WTC11 (cell line): ENCODE results near the gene SNPH. TPM values are rescaled to one million over a fixed set of nuclear protein-coding genes. Genes with fewer than 3 reads are reported as not detected.
A peak's percentile ranks its signal among the peaks of the same experiment; 100 is the strongest.

ENCODE experiments used
- ATAC-seq: fragments of 200-7000 bp; cut with Tn5 transposase; 2 replicates; pipeline ENCODE4 v1.10.0; 2021; ENCODE audit warnings: mild to moderate bottlenecking, moderate library complexity
- CTCF ChIA-PET: fragments of 300-600 bp; sonication (Branson Sonifier 250); formaldehyde crosslinking; loops from one replicate; lab custom pipeline; 2021; ENCODE audit warnings: antibody characterized with exemption; lab: Charles Lee
- POLR2A ChIA-PET: fragments of 350-600 bp; sonication (Branson Sonifier 250); formaldehyde crosslinking; loops from one replicate; lab custom pipeline; 2021; ENCODE audit warnings: antibody characterized with exemption; lab: Charles Lee
- DNase-seq: peaks from one replicate; pipeline ENCODE4 v3.0.0; 2021; ENCODE audit warnings: low spot score
- H3K27ac Mint-ChIP-seq: 2 replicates; pipeline ENCODE4 v1.8.0; 2021; ENCODE audit warnings: mixed read lengths
- H3K27me3 Mint-ChIP-seq: 2 replicates; pipeline ENCODE4 v1.8.0; 2021; ENCODE audit warnings: low read depth, mild to moderate bottlenecking, moderate library complexity, mixed read lengths
- H3K36me3 Mint-ChIP-seq: 2 replicates; pipeline ENCODE4 v1.8.0; 2021; ENCODE audit warnings: mixed read lengths
- H3K4me1 Mint-ChIP-seq: 2 replicates; pipeline ENCODE4 v1.8.0; 2022; ENCODE audit warnings: mixed read lengths
- H3K4me3 Mint-ChIP-seq: 2 replicates; pipeline ENCODE4 v1.8.0; 2021; ENCODE audit warnings: mild to moderate bottlenecking, moderate library complexity, mixed read lengths
- H3K9me3 Mint-ChIP-seq: 2 replicates; pipeline ENCODE4 v1.8.0; 2021; ENCODE audit warnings: mixed read lengths
- ATF3 ChIP-seq: sonication (generic); formaldehyde crosslinking; conservative IDR thresholded peaks from 2 replicates; pipeline ENCODE4 v1.8.1; 2022; ENCODE audit warnings: mild to moderate bottlenecking, missing genetic modification reagents
- CREB1 ChIP-seq: sonication (generic); formaldehyde crosslinking; IDR thresholded peaks from 2 replicates; pipeline ENCODE4 v1.8.0; 2023; ENCODE audit warnings: mild to moderate bottlenecking, missing genetic modification reagents
- E2F1 ChIP-seq: sonication (generic); formaldehyde crosslinking; IDR thresholded peaks from 2 replicates; pipeline ENCODE4 v1.8.0; 2022; ENCODE audit warnings: mild to moderate bottlenecking, missing genetic modification reagents
- ERG ChIP-seq: fragments of 250-450 bp; sonication (Bioruptor Pico); IDR thresholded peaks from 2 replicates; pipeline ENCODE4 v1.8.0; 2021; ENCODE audit warnings: mild to moderate bottlenecking
- GRHL2 ChIP-seq: fragments of 250-450 bp; sonication (Bioruptor Pico); IDR thresholded peaks from 2 replicates; pipeline ENCODE4 v1.8.0; 2022; ENCODE audit warnings: mild to moderate bottlenecking, moderate library complexity; ENCODE audit not compliant: insufficient replicate concordance, severe bottlenecking
- GTF2I ChIP-seq: fragments of 250-450 bp; sonication (Bioruptor Pico); conservative IDR thresholded peaks from 2 replicates; pipeline ENCODE4 v1.4.0; 2021; ENCODE audit warnings: mild to moderate bottlenecking
- HMGA2 ChIP-seq: fragments of 250-450 bp; sonication (Bioruptor Pico); IDR thresholded peaks from 2 replicates; pipeline ENCODE4 v1.4.0; 2021; ENCODE audit warnings: mild to moderate bottlenecking, moderate library complexity
- MAX ChIP-seq: sonication (generic); formaldehyde crosslinking; IDR thresholded peaks from 2 replicates; pipeline ENCODE4 v1.8.0; 2022; ENCODE audit warnings: mild to moderate bottlenecking, missing genetic modification reagents
- NFE2L1 ChIP-seq: sonication (generic); formaldehyde crosslinking; IDR thresholded peaks from 2 replicates; pipeline ENCODE4 v1.8.1; 2023; ENCODE audit warnings: missing genetic modification reagents
- SP1 ChIP-seq: sonication (generic); formaldehyde crosslinking; conservative IDR thresholded peaks from 2 replicates; pipeline ENCODE4 v1.8.1; 2022; ENCODE audit warnings: missing genetic modification reagents
- TCF7 ChIP-seq: sonication (generic); formaldehyde crosslinking; IDR thresholded peaks from 2 replicates; pipeline ENCODE4 v1.8.0; 2022; ENCODE audit warnings: mild to moderate bottlenecking, low read depth, missing genetic modification reagents, moderate library complexity
- USF1 ChIP-seq: sonication (generic); formaldehyde crosslinking; IDR thresholded peaks from 2 replicates; pipeline ENCODE4 v1.8.0; 2022; ENCODE audit warnings: mild to moderate bottlenecking, missing genetic modification reagents
- USF2 ChIP-seq: sonication (generic); formaldehyde crosslinking; IDR thresholded peaks from 2 replicates; pipeline ENCODE4 v1.8.1; 2023; ENCODE audit warnings: mild to moderate bottlenecking, missing genetic modification reagents, moderate library complexity
- ZNF281 ChIP-seq: sonication (generic); formaldehyde crosslinking; IDR thresholded peaks from 2 replicates; pipeline ENCODE4 v1.8.0; 2023; ENCODE audit warnings: mild to moderate bottlenecking, missing genetic modification reagents
- ZNF425 ChIP-seq: fragments of 250-450 bp; sonication (Bioruptor Pico); conservative IDR thresholded peaks from 2 replicates; pipeline ENCODE4 v1.9.0; 2021; ENCODE audit warnings: mild to moderate bottlenecking
- ZNF512 ChIP-seq: sonication (generic); formaldehyde crosslinking; IDR thresholded peaks from 2 replicates; pipeline ENCODE4 v1.8.1; 2022; ENCODE audit warnings: missing genetic modification reagents, borderline replicate concordance
- ZSCAN18 ChIP-seq: fragments of 250-450 bp; sonication (Bioruptor Pico); IDR thresholded peaks from 2 replicates; pipeline ENCODE4 v2.1.2; 2022; ENCODE audit warnings: mild to moderate bottlenecking, moderate library complexity
- total RNA-seq: library from RNA; stranded (reverse); gene quantifications from 3 replicates; pipeline ENCODE4 v1.2.3, GENCODE V29; 2021

The SNPH gene
- total RNA-seq, 1 experiment from 2014 or later, result 3.5 TPM

GRCh38 chr20:1265916-1266166, 253 bp upstream of the SNPH start:
- TF ChIP-seq SP1 (CRISPR knock-in tag), result 0 out of 2 replicates have a peak, but pooled peaks have one; percentile 18
- no peak for TF ChIP-seq HMGA2
- peak; percentile 66; the same call in 1 of the 2 replicates for TF ChIP-seq GTF2I
- no peak for TF ChIP-seq ZNF281 (CRISPR knock-in tag)
- Mint-ChIP-seq H3K27me3 (peaks cover 26% of the 10 kb centered on the region), H3K4me3 (peak overlapping the region; percentile 80), H3K36me3 (no peaks in the 10 kb centered on the region), H3K9me3 (no peaks in the 10 kb centered on the region), H3K4me1 (peaks cover 21% of the 10 kb centered on the region), H3K27ac (0 out of 2 replicates have a peak overlapping the region, but pooled peaks have one; percentile 48)
- DNase-seq, result no peak
- ATAC-seq, result no peak
- POLR2A ChIA-PET, result interaction anchor here (1.3 to 1.6 kb wide), 2 partner anchors 40 to 200 kb away, joined by 4 to 6 read pairs; partner anchors contain the start of genes NSFL1C and RAD21L1
- CTCF ChIA-PET, result interaction anchor here (1.0 to 2.2 kb wide), 7 partner anchors 35 to 238 kb away, joined by 3 to 9 read pairs (median 5); partner anchors contain the start of gene RAD21L1

- POLR2A ChIA-PET, result interaction anchor here (1.3 to 1.6 kb wide), 2 partner anchors 41 to 199 kb away, joined by 4 to 6 read pairs; partner anchors contain the start of genes NSFL1C and RAD21L1
- H3K27ac Mint-ChIP-seq, result no peak overlapping the region
- peaks cover 22% of the 10 kb centered on the region for H3K27me3 Mint-ChIP-seq
- peak overlapping the region; percentile 80 for H3K4me3 Mint-ChIP-seq
- TF ChIP-seq TCF7 (CRISPR knock-in tag), result no peak
- peak; percentile 34; the same call in 1 of the 2 replicates for TF ChIP-seq USF1 (CRISPR knock-in tag)
- TF ChIP-seq USF2 (CRISPR knock-in tag), result peak; percentile 54
- peak; percentile 25 for DNase-seq
- peak; percentile 5 for ATAC-seq
- H3K36me3 Mint-ChIP-seq, result no peaks in the 10 kb centered on the region
- H3K9me3 Mint-ChIP-seq, result no peaks in the 10 kb centered on the region
- CTCF ChIA-PET, result interaction anchor here (1.1 to 2.2 kb wide), 6 partner anchors 34 to 237 kb away, joined by 4 to 9 read pairs (median 7); partner anchors contain the start of gene RAD21L1
- H3K4me1 Mint-ChIP-seq, result peaks cover 21% of the 10 kb centered on the region
Measured at GRCh38 chr20:1267161-1267560, 1.1 kb downstream of the SNPH start.

- CTCF ChIA-PET, result interaction anchor here (1.1 to 2.2 kb wide), 2 partner anchors 42 to 160 kb away, joined by 4 to 9 read pairs; partner anchors contain the start of gene RAD21L1
- H3K4me3 Mint-ChIP-seq, result peak overlapping the region; percentile 80
- POLR2A ChIA-PET, result no interaction called here
- TF ChIP-seq ZSCAN18 (CRISPR knock-in tag) (no peak), CREB1 (no peak), ZNF512 (CRISPR knock-in tag) (no peak), GRHL2 (CRISPR knock-in tag) (no peak), NFE2L1 (CRISPR knock-in tag) (no peak), E2F1 (CRISPR knock-in tag) (no peak), MAX (CRISPR knock-in tag) (no peak), ZNF425 (CRISPR knock-in tag) (no peak), ATF3 (CRISPR knock-in tag) (no peak), ERG (CRISPR knock-in tag) (no peak)
Measured at GRCh38 chr20:1267809-1268374, 1.8 kb downstream of the SNPH start.

More at GRCh38 chr20:1267809-1268374, 1.8 kb downstream of the SNPH start:
- Mint-ChIP-seq H3K4me1 (peaks cover 21% of the 10 kb centered on the region), H3K27ac (no peak overlapping the region), H3K9me3 (no peaks in the 10 kb centered on the region), H3K36me3 (no peaks in the 10 kb centered on the region), H3K27me3 (peaks cover 19% of the 10 kb centered on the region)
- DNase-seq, result no peak
- no peak for ATAC-seq
